Measurements from ENCODE around the gene RASGRP4.
"Not testable (repeated sequence)": the region's sequence is repeated elsewhere in the genome, so short reads cannot be mapped to it uniquely, and the experiment has no call there.

Gene RASGRP4

DNA sequence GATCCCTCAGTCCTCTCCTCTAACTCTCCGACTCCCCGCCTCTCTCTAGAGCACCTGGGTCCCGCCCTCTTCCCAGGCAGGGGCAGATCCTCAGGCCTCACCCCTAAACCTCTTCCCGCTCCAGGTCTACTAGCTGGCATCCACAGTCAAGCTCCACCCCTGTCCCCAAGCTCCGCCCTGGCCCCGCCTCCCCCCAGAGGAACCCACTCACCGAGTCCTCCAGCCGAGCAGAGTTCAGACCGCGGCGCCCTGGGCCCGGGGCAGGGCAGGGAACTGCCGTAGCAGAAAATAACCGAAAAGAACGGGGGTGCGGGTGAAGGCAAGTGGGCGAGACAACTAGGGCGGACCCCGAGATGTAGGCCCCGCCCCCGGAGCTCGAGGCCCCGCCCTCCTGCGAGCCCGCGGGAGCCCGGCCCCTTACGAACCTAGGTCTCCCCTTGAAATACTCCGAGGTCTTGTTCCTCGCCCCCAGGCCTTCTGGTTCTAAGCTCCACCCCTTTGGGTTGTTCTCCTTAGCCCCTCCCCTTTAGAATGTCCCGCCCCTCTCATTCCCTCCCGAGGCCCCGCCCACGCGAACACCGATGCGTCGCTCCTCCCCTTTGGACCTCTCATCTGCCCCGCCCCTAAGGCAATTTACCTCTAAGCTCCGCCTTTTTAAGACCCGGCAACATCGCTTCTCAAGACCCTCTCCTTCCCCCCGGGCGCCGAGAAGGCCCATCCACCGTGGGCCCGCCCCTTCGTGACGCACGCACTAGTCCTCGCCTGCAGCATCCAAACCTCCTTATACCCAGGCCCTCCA is 38.3 kb downstream of the RASGRP4 start, which contains the start of gene GGN:
Gene GGN (minus strand): TSS at position 485 of the 799 bp plus-strand sequence. CDS start 773 bp downstream, outside the sequence.
- peak in 1 of 2 experiments; percentile 16 for DNase-seq

DNA sequence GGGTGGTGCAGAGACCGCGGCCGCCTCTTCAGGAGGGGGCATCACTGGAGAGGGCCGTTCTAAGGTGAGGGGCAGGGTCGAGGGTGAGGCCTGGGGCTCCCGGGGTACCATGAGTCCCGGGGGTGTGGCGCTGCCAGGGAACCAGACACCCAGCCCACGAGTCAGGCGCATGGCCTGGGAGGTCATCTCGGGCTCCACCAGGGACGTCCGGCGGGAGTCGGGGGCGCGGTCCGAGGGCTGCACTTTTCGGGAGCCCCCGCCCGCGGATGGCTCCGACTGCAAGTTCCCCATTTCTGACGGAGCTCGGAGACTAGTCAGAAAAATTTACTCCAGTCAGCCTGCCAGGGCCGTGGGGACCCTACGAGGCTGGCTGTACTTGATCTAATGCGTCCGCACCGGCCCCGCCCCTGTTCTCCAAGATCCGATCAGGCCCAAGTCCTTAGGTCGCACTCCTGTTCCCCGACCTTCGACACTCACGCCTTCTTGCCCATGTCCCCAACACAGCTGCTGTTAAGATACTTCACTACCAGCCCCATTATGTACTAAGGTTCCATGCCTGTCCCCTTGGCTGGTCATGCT is 39.0 kb downstream of the RASGRP4 start:
- no peak for DNase-seq

DNA sequence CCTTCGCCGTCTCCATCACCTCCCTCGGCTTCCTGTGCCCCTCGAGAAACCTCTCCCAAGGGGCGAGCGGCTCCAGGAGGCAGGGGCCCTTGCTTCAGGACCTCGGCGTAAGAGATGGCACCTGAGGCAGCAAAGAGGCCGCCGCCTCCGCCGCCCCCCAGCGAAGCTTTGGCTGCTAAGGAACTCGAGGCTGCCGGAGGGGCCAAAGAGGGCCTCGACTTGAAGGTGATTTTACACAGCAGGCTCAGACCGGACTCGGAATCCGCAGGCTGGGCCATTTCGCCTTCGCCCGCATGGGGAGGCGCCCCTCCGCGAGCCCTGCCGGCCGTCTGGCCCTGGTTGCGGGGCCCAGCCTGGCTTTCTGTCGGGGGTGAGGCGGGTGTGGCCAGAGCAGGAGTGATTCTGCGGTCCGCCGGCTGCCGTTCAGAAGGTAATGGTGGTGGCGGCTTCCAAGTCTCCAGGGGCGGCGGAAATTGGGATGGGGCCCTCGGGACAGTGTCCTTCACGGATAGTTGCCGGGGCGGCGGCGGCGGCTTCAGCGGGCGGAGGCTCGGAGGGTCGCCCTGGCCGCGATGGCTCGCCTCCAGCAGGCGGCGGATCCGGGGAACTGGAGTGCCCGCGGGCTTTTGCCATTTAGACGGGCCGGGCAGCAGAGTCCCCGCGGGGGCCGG is 39.6 kb downstream of the RASGRP4 start:
- DNase-seq: no peak

DNA sequence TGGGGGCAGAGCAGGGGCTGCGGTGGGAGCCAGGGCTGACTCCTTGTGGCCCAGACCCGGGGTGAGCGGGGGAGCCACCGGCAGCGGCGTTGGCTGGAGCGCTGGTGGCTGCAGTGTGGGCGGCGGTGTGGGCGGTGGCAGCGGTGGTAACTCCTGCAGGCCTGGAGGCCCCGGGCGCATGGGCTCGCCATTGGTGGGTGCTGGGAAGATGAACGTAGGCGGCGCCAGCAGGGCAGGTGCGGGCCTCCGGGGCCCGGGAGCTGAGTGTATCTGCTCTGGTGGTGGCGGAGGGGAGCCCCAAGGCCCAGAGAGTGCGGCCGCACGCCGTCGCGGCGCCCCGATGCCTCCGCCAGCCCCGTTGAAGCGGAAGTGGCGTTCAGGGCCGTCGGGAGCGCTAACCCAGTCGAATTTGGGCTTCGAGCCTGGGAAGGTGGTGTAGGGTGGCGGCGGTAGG is 40.2 kb downstream of the RASGRP4 start:
- no peak for DNase-seq

DNA sequence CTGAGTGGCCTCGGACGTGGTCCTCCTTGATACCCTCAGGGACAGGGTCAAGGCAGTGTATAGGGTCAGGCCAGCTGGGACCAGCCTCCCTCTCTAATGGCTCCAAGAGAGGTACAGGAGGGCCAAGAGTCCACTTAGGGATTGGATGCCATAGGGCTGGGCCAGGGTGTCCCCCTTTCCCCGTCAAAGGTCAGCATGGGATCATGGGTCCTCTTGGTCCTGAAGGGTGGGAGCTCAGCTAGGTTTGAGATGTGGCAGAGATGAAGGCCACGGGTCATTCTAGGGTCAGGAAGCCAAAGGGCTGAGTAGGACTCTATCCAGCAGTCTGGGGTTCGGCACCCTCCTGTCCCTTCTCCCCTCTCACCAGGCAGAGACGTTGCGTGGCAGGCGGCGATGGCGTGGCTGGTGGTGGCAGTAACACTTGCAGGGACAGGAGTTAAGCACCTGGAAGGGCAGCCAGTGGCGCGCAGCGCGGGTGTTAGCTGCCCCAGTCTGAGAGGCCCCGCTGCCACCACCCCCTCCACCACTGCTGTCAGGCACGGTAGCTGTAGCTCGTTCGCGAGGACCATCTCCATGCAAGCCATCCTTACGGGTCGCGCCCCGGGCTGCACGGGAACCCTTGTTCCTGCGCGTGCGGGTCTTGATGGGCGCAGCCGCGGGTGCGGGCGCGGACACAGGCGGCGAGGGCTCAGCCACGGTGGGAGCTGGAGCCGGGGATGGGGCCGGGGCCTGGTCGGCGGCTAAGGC is 40.8 kb downstream of the RASGRP4 start:
- no peak for DNase-seq

DNA sequence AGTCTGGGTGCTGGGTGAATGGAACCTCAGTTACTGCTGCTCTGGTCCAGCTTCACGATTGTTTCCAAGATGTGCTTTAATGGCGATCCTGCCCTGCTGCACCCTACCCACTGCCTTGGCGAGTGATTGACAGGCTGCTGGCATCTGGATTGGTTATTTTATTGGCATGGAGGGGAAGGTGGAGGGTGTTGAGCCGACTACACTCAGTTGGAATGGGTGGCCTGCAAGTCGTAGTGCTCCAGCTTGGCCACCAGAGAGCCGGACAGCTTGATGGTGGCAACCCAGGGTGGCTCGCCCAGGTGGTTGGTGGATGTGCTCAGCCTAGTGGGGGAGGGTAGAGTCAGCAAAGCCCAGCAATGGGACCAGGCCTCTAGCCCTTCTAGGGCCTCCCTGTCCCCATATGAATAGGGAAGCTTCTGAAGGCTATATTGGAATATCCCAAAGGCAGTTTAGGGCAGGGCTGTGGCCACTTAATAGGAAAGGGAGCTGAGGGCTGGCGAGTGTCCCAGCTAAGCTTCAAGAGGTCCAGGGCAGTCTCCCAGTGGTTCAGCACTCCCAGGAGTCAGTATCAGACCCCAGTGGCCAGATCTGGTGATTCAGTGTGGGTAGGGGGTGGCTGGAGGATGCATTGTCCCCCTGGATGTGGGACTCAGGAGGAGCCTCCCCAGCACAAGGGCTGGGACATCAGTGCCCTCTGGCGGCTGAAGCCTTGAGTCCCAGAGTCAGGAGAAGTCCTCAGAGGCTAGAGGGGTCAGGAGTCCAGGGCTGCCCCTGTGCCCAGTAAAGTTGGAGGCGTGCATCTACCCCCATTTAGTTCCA is 41.6 kb downstream of the RASGRP4 start:
- DNase-seq: no peak

DNA sequence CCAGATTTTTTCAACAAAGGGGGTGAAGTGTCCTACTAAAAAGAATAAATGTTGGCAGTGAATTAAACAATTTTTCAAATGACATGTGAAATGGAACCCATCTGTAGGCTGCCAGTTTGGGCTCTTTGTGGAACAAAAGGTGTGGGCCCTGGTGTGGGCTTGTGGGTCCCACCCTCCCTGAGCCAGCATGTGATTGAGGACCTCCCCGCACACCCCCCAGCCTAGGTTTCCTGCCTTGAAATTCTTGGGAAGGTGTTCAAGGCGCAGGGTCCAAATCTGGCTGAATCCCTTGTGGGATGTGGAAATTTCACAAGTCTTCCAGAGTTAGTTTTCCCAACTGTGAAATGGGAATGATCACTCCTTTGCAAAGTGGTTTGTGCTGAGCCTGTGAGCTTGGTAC is 42.3 kb downstream of the RASGRP4 start:
- no peak for DNase-seq

DNA sequence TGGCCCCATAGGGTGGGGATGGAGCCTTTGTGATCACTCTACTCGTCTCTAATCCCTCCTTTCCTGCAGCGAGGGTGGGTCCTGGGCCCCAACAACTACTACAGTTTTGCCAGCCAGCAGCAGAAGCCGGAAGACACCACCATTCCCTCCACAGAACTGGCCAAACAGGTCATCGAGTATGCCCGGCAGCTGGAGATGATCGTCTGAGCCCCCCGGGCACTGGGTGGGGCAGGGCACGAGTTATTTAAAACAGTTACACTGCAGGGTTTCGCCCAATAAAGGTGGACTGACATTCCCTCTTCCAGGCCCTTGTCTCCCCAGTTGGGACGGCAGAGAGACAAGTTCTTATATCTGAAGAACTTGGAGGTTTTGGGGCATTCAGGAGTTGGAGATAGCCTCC is 42.8 kb downstream of the RASGRP4 start:
- no peak for DNase-seq

DNA sequence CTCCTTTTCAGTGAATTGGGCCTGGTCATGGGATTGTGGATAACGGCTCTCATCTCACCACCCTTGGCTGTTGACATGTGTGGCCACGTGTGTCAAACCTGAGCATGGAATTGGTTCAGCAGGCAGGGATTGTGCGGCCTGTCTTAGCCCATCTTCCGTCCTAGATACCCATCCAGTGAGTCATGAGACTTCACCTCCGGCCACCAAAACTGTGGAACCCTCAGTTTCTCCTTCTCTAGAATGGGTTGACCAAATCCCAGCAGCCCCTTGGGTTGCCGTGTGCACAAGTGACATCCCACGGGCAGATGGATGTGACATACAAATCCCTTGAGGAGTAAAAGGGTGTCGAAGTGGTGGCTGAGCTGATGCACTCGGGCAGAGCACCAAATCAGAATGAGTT is 44.9 kb downstream of the RASGRP4 start:
- no peak for DNase-seq

DNA sequence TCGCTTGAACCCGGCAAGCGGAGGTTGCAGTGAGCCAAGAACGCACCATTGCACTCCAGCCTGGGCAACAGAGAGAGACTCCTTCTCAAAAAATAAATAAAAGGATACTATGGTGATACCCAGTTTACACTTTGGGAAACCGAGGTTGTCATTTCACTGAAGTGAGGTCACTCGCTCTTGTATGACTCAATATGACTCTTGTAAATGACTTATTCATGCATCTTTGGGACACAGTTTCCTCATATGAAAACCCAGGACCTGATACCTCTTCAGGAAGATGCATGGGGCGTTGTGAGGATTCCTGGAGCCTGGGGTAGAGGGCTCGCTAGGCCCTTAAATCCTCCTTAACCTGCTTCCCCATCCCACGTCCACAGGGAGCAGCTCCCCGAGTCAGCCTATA is 47.2 kb downstream of the RASGRP4 start:
- DNase-seq: no peak

DNA sequence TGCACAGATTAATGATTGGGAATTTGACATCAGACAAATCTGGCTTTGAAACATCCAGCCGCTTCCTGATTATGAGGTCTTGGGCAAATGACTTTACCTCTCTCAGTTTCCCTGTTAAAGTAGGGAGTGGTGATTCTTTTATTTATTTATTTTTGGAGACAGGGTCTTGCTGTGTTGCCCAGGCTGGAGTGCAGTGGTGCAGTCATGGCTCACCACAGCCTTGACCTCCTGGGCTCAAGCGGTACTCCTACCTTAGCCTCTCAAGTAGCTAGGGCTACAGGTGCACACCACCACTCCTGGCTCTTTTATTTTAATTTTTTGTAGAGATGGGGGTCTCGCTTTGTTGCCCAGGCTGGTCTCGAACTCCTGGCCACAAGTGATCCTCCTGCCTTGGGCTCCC is 49.0 kb downstream of the RASGRP4 start:
- no peak for DNase-seq

DNA sequence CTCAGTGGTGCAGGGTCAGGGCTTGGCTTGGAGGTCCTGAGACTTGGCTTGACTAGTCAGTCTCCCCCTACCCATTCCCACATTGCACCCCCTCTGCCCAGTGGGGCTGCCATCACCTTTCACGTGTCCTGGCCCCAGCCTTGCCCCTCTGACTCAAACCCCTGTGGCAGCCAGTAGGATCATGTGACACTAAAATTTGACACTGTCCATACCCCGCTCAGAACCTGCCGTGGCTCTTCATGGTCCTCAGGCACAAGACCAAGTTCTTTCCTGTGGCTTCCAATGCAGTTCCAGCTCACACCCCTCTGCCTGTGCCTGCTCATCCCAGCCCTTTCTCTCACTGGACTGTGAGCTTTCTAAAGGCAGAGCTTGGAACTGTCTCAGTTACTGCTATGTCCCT is 49.4 kb downstream of the RASGRP4 start:
- no peak for DNase-seq

DNA sequence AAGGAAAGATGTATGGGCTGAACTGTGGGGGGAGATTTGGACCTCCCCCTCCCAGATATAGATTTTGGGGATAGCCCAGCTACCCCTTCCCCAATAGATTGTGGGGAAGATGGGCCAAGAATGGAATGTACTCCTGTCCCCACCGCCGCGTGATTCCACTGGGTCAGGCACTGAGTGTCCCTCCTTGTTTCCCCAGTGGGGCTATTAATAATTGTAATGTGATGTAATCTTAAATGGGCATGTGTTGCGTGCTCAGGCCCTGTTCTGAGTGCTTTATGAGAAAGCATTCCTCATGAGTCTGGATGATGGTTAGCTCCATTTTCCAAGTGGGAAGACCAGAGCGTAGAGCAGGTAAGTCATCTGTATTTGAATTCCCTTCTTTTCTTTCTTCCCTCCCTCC is 50.3 kb downstream of the RASGRP4 start:
- DNase-seq: no peak

DNA sequence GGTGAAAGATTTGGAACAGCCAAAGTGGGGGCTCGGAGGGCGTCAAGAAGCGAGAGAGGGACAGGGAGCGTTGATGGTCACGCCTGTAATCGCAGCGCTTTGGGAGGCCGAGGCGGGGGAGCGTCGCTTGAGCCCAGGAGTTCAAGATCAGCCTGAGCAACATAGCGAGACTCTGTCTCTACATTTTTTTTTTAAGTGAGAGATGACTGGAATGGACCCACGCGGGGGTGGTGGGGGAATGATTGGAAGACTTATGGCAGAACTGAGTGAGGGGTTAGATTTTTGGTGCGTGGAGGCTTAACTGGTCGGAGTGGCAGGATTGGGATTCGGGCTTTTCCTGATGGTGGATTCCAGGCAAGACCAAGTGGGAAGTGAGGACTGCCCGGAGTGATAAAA is 50.9 kb downstream of the RASGRP4 start:
- DNase-seq: no peak

DNA sequence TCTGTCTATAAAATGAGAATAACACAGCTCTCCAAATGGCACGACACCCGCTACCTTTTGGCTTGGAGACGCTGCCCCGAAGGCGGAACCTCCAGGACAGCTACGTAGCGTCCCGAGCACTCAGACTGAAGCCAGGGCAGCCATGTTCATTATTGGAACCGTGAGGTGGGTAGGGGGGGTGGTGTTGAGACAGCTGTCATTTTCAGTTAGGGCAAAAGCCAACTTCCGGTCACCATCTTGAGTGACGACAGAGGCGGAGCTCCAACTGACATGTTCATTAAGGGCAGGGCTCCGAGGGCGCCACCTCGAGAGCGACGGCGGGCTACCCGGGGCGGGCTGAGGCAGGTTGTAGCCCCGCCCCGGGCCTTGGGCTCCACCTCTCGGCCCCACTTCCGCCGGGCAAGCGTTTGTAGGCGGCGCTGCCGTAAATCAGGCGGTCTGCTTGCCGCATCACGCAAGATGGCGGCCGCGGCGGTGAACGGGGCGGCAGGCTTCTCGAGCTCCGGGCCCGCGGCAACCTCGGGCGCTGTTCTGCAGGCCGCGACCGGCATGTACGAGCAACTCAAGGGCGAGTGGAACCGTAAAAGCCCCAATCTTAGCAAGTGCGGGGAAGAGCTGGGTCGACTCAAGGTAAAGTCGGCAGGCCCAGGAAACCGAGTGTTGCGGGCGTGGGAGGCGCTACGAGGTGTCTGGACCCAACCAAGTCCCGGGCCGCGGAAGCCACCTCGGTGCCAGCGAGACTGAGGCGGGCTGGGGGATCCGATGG is 51.5 kb downstream of the RASGRP4 start, which contains the start of gene PSMD8:
Gene PSMD8 (plus strand): TSS at position 240 of the 766 bp plus-strand sequence. CDS start 31 bp downstream, at position 271.
- peak; percentile 98 to 100 for DNase-seq

DNA sequence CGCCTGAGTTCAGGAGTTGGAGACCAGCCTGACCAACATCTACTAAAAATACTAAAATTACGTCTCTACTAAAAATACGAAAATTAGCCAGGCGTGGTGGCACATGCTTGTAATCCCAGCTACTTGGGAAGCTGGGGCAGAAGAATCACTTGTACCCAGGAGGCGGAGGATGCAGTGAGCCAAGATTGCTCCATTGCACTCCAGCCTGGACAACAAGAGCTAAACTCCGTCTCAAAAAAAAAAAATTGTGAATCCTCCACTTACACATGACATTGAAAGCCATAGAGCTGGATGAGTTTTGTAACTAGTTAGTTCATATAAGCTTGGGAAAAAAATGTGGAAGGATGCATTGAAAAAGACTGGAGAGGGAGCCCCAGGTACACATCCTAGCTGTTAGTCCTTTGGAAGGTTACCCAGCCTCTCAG is 52.1 kb downstream of the RASGRP4 start:
- DNase-seq: no peak

DNA sequence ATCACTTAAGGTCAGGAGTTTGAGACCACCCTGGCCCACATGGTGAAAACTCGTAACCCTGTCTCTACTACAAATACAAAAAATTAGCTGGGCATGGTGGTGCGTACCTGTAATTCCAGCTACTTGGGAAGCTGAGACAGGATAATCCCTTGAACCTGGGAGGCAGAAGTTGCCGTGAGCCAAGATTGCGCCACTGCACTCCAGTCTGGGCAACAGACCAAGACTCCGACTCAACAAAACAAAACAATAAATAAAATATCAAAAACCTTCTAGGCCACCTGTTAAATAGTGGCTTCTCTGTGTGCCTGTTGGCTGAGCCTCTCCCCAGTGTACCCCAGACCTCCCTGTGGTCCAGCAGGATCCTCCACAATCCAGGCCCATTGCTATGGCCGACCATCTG is 54.9 kb downstream of the RASGRP4 start:
- DNase-seq: no peak

DNA sequence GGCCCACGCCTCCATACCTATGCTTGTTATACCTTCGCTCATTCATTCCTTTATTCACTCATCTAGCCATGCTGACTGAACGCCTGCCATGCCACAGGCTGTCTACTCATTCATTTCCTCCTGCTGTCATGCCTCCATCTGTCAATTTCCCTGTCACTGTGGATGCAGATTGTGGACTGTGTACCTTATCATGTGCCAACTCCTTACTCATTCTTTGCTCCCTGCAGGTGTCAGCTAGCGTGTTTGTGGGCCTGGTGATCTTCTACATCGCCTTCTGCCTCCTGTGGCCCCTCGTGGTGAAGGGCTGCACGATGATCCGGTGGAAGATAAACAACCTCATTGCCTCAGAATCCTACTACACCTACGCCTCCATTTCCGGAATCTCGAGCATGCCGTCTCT is 55.7 kb downstream of the RASGRP4 start:
- DNase-seq: peak; percentile 72 to 75

DNA sequence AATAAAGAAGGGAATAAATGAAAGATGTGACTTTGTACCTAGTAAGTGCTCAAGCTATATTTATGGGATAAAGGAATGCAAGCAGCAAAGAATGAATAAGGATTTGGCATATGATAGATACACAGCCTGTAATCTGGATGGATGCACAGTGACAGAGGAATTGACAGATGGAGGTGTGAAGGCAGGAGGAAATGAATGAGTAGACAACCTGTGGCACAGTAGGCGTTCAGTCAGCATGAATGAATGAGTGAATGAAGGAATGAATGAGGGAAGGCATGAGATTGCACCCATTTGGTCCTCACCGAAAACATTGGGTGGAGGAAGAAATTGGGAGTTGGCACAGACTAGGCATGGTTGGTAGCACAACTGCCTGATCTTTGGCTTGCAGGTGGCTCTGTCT is 56.4 kb downstream of the RASGRP4 start:
- DNase-seq: no peak

DNA sequence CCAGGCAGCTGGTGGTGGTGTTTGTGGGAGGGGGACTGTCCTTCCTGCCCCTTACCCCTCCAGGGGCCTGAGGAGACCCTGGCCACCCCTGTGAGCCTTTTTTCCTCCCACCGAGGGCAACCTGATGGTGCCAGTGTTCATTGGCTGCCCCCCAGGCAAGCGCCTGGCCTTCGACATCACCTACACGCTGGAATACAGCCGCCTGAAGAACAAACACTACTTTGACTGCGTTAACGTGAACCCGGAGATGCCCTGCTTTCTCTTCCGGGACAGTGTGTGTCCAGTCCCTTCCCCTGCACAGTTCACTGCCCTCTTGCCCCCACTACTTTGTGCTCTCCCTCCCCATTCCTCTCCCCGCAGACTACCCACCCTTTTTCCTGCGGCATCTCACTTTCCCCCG is 59.0 kb downstream of the RASGRP4 start:
- DNase-seq: no peak

DNA sequence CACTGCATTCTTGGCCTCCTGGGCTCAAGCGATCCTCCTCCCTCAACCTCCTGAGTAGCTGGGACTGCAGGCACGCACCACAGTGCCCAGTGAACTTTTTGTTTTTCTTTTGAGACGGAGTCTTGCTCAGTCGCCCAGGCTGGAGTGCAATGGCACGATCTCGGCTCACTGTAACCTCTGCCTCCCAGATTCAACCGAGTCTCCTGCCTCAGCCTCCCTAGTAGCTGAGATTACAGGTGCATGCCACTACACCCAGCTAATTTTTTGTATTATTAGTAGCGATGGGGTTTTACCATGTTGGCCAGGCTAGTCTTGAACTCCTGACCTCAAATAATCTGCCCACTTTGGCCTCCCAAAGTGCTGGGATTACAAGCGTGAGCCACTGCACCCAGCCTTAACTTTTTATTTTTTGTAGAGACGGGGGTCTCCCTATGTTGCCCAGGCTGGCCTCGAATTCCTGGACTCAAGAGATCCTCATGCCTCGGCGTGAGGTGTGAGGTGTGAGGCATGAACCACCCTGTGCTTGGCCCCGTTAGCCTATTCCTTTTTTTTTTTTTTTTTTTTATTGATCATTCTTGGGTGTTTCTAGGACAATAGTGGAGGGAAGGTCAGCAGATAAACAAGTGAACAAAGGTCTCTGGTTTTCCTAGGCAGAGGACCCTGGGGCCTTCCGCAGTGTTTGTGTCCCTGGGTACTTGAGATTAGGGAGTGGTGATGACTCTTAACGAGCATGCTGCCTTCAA is 62.9 kb downstream of the RASGRP4 start:
- not testable (repeated sequence) for DNase-seq

All from cerebellar nuclear complex (tissue), 1 donor.